ES-I3 (cell line): Measurements from ENCODE around the gene KLHL30.

ENCODE experiments used
- H3K36me3 ChIP-seq: 2 replicates; pipeline ENCODE4 v1.6.1; 2013; ENCODE audit warnings: mild to moderate bottlenecking, low read length, control low read depth, moderate library complexity; ENCODE audit not compliant: insufficient read depth
- H3K4me1 ChIP-seq: 2 replicates; pipeline ENCODE4 v1.6.1; 2013; ENCODE audit warnings: mild to moderate bottlenecking, control low read depth, low read length; ENCODE audit not compliant: insufficient read depth
- H3K9ac ChIP-seq: 2 replicates; pipeline ENCODE4 v1.6.1; 2013; ENCODE audit warnings: low read depth, mild to moderate bottlenecking, low read length, moderate library complexity
- H3K9me3 ChIP-seq: 2 replicates; pipeline ENCODE4 v1.6.1; 2013; ENCODE audit warnings: mild to moderate bottlenecking, low read length, moderate library complexity; ENCODE audit not compliant: control insufficient read depth, insufficient read depth

The KLHL30 gene

GRCh38 chr2:238098901-238099713 lies 39.4 kb upstream of the KLHL30 start:
- H3K9ac ChIP-seq, result no peak overlapping the region
- H3K4me1 ChIP-seq, result peaks cover 13% of the 10 kb centered on the region
- no peaks in the 10 kb centered on the region; the same call in 1 of the 2 replicates for H3K36me3 ChIP-seq
- no peaks in the 10 kb centered on the region for H3K9me3 ChIP-seq

GRCh38 chr2:238099714-238100048 lies 38.8 kb upstream of the KLHL30 start:
- Histone ChIP-seq H3K36me3 (no peaks in the 10 kb centered on the region; the same call in 1 of the 2 replicates), H3K9ac (no peak overlapping the region), H3K4me1 (peaks cover 13% of the 10 kb centered on the region), H3K9me3 (no peaks in the 10 kb centered on the region)

GRCh38 chr2:238100049-238100820 lies 38.2 kb upstream of the KLHL30 start, which contains the start of gene ESPNL:
TSS of gene ESPNL (plus strand) at chr2:238100340. CDS start at chr2:238100420, 80 bp downstream.
- H3K4me1 ChIP-seq, result peaks cover 13% of the 10 kb centered on the region
- no peaks in the 10 kb centered on the region for H3K9me3 ChIP-seq
- no peak within 1 kb of the TSS for H3K9ac ChIP-seq
- H3K36me3 ChIP-seq, result no peaks in the 10 kb centered on the region; the same call in 1 of the 2 replicates

- peaks cover 12% of the 10 kb centered on the region for H3K4me1 ChIP-seq
- no peaks in the 10 kb centered on the region for H3K9me3 ChIP-seq
- no peaks in the 10 kb centered on the region for H3K36me3 ChIP-seq
- H3K9ac ChIP-seq, result no peak overlapping the region
Measured at GRCh38 chr2:238100821-238101771, 37.4 kb upstream of the KLHL30 start.

GRCh38 chr2:238101891-238102841 lies 36.3 kb upstream of the KLHL30 start:
- Histone ChIP-seq H3K36me3 (no peaks in the 10 kb centered on the region), H3K9me3 (no peaks in the 10 kb centered on the region), H3K9ac (no peak overlapping the region), H3K4me1 (peaks cover 6% of the 10 kb centered on the region; the same call in 1 of the 2 replicates)

GRCh38 chr2:238102865-238103264 lies 35.6 kb upstream of the KLHL30 start:
- Histone ChIP-seq H3K36me3 (no peaks in the 10 kb centered on the region), H3K9ac (no peak overlapping the region), H3K4me1 (peaks cover 9% of the 10 kb centered on the region; the same call in 1 of the 2 replicates), H3K9me3 (no peaks in the 10 kb centered on the region)

- H3K9ac ChIP-seq, result no peak overlapping the region
- peaks cover 12% of the 10 kb centered on the region; the same call in 1 of the 2 replicates for H3K4me1 ChIP-seq
- H3K36me3 ChIP-seq, result no peaks in the 10 kb centered on the region
- H3K9me3 ChIP-seq, result no peaks in the 10 kb centered on the region
Measured at GRCh38 chr2:238103465-238104225, 34.8 kb upstream of the KLHL30 start.

- no peaks in the 10 kb centered on the region for H3K36me3 ChIP-seq
- H3K9me3 ChIP-seq, result no peaks in the 10 kb centered on the region
- peaks cover 11% of the 10 kb centered on the region; the same call in 1 of the 2 replicates for H3K4me1 ChIP-seq
- no peak overlapping the region for H3K9ac ChIP-seq
Measured at GRCh38 chr2:238104226-238104690, 34.2 kb upstream of the KLHL30 start.

- Histone ChIP-seq H3K4me1 (peaks cover 11% of the 10 kb centered on the region; the same call in 1 of the 2 replicates), H3K36me3 (no peaks in the 10 kb centered on the region), H3K9me3 (no peaks in the 10 kb centered on the region), H3K9ac (no peak overlapping the region)
Measured at GRCh38 chr2:238104691-238105371, 33.6 kb upstream of the KLHL30 start.

GRCh38 chr2:238105506-238106338 lies 32.7 kb upstream of the KLHL30 start:
- Histone ChIP-seq H3K9ac (no peak overlapping the region), H3K36me3 (no peaks in the 10 kb centered on the region), H3K4me1 (peaks cover 11% of the 10 kb centered on the region; the same call in 1 of the 2 replicates), H3K9me3 (no peaks in the 10 kb centered on the region)

GRCh38 chr2:238106339-238106697 lies 32.1 kb upstream of the KLHL30 start:
- Histone ChIP-seq H3K36me3 (no peaks in the 10 kb centered on the region), H3K9me3 (no peaks in the 10 kb centered on the region), H3K9ac (no peak overlapping the region), H3K4me1 (peaks cover 11% of the 10 kb centered on the region; the same call in 1 of the 2 replicates)
